Omental fat pad (tissue), 4 donors: ENCODE data around the gene NCAPD3. TPM values are rescaled to one million over a fixed set of nuclear protein-coding genes. Genes with fewer than 3 reads are reported as not detected.

Experiments used
- ATAC-seq: fragments of 150-250 bp; one replicate; pipeline ENCODE4 v1.9.1; 2016; ENCODE audit warnings: mild to moderate bottlenecking, moderate library complexity; ENCODE audit not compliant: low FRiP score
- DNase-seq: peaks from one replicate; pipeline ENCODE4 v3.0.0-alpha.2; 2019; ENCODE audit warnings: low spot score
- total RNA-seq, 4 donors: library from RNA; depleted of rRNA; stranded (reverse); fragments of >200 nt; gene quantifications; one replicate each; pipeline ENCODE4 v1.1.0, GENCODE V29; 2016
- TF ChIP-seq, protein P1 (sequence below), 3 donors: fragments of 450-650 bp; IDR thresholded peaks; one replicate each; pipeline ENCODE4 v1.5.1; 2016 to 2017; ENCODE audit warnings: antibody characterized with exemption in 3 of 3, mild to moderate bottlenecking in 3 of 3, moderate library complexity in 2 of 3

NCAPD3 gene
- total RNA-seq, 4 donors from 2014 or later = 10.4 to 14.3 (median 11.2) TPM

DNA sequence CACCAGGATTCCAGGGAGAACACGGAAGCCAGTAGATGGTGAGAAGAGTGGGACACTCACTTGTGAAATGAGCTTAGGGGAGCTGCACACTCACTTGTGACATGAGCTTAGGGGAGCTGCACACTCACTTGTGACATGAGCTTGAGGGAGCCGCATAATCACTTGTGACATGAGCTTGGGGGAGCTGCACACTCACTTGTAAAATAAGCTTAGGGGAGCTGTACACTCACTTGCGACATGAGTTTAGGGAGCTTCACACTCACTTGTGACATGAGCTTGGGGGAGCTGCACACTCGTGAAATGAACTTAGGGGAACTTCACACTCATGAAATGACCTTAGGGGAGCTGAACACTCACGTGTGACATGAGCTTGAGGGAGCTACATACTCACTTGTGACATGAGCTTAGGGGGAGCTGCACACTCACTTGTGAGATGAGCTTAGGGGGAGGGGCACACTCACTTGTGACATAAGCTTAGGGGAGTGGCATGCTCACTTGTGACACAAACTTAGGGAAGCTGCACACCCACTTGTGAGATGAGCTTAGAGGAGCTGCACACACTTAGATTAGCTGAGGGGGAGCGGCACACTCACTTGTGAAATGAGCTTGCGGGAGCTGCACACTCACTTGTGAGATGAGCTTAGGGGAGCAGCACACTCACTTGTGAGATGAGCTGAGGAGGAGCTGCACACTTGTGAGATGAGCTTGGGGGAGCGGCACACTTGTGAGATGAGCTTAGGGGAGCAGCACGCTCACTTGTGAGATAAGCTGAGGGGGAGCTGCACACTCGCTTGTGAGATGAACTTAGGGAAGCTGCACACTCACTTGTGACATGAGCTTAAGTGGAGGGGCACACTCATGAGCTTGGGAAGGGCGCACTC, 59.0 kb downstream of the NCAPD3 start:
- TF ChIP-seq, protein P1, sequence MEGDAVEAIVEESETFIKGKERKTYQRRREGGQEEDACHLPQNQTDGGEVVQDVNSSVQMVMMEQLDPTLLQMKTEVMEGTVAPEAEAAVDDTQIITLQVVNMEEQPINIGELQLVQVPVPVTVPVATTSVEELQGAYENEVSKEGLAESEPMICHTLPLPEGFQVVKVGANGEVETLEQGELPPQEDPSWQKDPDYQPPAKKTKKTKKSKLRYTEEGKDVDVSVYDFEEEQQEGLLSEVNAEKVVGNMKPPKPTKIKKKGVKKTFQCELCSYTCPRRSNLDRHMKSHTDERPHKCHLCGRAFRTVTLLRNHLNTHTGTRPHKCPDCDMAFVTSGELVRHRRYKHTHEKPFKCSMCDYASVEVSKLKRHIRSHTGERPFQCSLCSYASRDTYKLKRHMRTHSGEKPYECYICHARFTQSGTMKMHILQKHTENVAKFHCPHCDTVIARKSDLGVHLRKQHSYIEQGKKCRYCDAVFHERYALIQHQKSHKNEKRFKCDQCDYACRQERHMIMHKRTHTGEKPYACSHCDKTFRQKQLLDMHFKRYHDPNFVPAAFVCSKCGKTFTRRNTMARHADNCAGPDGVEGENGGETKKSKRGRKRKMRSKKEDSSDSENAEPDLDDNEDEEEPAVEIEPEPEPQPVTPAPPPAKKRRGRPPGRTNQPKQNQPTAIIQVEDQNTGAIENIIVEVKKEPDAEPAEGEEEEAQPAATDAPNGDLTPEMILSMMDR (IDR thresholded peaks at IDR 0.05) = no peak
- no peak for DNase-seq

DNA sequence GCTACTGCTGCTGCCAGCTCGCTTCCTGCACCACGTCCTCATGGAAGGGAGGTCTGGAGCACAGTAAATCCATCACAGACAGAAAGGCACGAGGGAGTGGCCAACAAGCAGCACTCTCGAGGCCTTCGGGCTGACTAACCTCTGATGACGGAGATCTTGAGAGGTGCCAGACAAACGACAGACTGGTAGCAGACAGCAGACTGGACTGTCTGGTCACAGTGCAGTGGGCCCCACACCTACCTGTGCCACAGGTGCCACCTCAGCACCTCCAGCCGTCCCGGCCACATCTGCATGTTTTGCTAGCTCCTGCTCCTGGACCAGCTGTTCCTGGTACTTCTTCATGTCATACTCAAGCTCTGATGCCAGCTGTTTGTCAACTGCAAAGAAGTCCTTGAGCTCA, 64.1 kb downstream of the NCAPD3 start:
- ATAC-seq (no peak), DNase-seq (no peak)
- TF ChIP-seq, protein P1 (IDR thresholded peaks at IDR 0.05) = no peak

More for the DNA sequence above, 59.0 kb downstream of the NCAPD3 start:
- no peak for ATAC-seq

DNA sequence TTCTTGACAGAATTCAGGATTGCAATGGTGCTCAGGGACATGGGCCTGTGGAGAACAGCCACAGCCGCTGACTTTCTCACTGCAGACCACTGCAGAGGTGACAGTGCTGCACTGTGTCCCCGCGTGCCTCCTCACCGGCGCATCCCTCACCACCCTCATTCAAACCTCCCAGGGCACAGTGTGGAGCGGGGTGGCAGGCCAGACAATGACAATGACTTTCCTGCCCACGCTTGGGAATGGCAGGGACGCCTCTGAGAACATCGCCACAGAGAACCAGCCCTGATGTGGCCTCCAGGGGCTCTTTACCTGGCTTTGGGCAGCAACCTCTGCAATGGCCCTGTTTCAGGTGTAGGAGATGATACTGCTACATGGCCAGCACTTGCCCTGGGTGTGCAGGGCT, 65.7 kb downstream of the NCAPD3 start:
- TF ChIP-seq, protein P1 (IDR thresholded peaks at IDR 0.05) = no peak
- DNase-seq (no peak), ATAC-seq (no peak)

DNA sequence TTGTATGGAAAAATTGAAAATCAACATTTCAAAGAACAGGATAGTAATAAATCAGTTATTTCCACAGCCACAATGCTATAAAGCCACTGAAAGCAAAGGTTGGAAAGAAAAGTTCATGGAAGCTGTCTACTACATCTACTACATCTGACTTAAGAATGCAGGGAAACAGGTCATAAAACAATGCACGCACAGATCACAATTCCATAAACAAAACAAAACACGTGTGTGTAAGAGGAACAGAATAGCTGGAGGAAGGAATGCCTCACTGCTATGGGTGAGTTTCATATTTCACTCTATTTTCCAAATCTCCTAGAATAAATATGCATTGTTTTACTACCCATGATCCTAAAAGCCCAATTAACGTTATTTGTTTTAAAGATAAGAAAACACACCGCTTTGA, 66.3 kb downstream of the NCAPD3 start:
- TF ChIP-seq, protein P1 (IDR thresholded peaks at IDR 0.05) = no peak
- no peak for DNase-seq
- no peak for ATAC-seq

DNA sequence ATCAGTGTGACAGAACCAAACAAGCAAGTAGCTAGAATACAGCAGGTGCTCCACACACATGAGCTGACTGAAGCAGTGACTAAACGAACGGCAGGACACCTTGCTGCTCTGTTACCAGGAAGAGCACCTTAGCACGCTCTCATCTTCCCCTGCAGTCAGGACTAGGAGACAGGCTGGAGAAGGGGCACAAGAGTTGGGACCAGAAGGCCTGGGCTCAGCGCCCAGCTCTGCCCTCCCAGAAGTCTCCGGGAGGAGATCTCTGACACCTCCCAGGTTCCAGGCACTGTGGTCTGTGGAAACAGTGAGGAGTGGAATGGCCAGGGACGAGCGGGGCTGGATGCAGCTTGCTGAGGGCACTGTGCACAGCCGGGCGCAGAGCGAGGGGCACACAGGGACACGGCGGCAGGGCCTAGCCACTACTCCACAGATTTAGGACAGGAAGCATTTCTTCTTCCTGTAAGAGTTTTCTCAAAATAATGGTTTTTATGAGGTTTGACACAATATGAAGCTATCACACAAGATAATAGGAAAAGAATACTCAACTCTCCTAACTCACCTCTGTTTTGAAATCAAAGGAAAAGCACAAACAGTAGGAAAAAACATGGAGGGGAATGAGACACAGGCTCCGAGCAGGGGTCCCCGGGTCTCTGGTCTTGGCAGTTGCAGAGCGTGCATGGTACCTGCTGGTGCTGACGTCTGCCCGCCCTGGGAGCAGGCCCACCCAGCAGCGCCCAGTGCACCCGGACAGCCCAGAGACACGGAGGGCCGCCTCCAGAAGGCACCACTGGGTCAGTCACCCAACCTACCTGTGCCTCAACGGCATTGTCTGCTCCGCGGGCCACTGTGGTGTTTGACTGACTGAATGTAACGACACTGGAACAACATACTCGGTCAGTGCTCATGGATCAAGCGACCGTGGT, 67.6 kb downstream of the NCAPD3 start:
- no peak for DNase-seq
- TF ChIP-seq, protein P1 (IDR thresholded peaks at IDR 0.05) = no peak

DNA sequence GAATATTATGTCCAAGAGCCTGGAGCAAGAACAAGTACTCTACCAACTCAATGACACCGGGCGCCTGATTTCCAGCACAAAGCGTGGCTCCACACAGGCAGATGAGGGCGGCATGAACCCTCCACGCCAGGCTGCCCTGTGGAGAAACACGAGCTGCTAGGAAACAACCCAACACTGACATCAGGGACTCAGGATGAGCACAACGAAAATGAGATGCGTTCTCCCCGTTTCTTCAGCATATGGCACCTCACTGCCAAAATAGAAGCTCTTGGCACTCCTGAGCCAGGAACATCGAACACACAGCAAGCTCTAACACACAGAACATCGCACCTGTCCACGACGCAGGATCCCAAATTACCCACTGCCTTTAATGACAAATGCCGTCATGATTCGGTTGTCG, 68.3 kb downstream of the NCAPD3 start:
- no peak for ATAC-seq
- no peak for DNase-seq
- TF ChIP-seq, protein P1 (IDR thresholded peaks at IDR 0.05) = no peak

More for the DNA sequence above, 67.6 kb downstream of the NCAPD3 start:
- no peak for ATAC-seq
